Neutrophil (primary cell): Measurements from ENCODE around the gene TMEM132E.

Experiments used
- H3K27ac ChIP-seq: fragments of 200-600 bp; sonication (generic); 2 replicates; pipeline ENCODE4 v1.5.1; 2016; ENCODE audit warnings: mild to moderate bottlenecking, moderate library complexity
- H3K27me3 ChIP-seq: fragments of 200-600 bp; sonication (generic); 2 replicates; pipeline ENCODE4 v1.6.0; 2016; ENCODE audit warnings: mild to moderate bottlenecking
- H3K36me3 ChIP-seq: fragments of 200-600 bp; sonication (generic); 2 replicates; pipeline ENCODE4 v1.5.1; 2017
- H3K4me1 ChIP-seq, 2 experiments: fragments of 200-600 bp in 1 of 2; sonication (generic) in 1 of 2; 1 replicate in 1 of 2; 2 replicates in 1 of 2; pipeline versions ENCODE4 v1.5.1 to v1.6.1; 2013 to 2016; ENCODE audit warnings: low read depth in 1 of 2, low read length in 1 of 2, mild to moderate bottlenecking in 1 of 2, moderate library complexity in 1 of 2; ENCODE audit not compliant: control insufficient read depth in 1 of 2, insufficient read depth in 1 of 2
- H3K4me3 ChIP-seq, 2 experiments: fragments of 200-600 bp in 1 of 2; sonication (generic) in 1 of 2; 1 replicate in 1 of 2; 2 replicates in 1 of 2; pipeline ENCODE4 v1.5.1; 2013 to 2016; ENCODE audit warnings: low read depth in 1 of 2, low read length in 1 of 2, mild to moderate bottlenecking in 1 of 2, moderate library complexity in 1 of 2
- H3K9me3 ChIP-seq: fragments of 200-600 bp; sonication (generic); 2 replicates; pipeline ENCODE4 v1.5.1; 2016
- TF ChIP-seq, protein P1 (sequence below): fragments of 200-600 bp; sonication (generic); IDR thresholded peaks from 2 replicates; pipeline ENCODE4 v1.5.1; 2016; ENCODE audit warnings: antibody characterized with exemption

TMEM132E gene

DNA sequence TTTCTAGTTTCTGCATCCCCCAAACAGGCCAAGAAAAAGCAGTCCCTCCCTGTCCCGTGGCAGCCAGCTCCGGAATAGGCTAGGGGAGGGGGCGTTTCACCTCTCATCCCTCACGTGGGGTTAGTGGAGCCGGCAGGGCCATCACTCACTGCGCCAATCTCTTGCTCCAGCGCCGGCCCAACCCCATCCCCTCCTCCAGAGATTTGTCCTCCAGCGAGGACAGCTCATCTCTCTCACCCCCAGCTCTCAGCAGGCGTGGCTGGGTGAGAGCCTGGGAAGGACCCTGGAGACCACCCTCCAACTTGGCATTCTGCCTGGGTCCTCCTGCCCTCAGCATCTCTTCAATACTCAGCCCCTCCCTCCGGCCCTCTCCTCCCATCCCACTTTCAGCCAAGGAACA lies 74.1 kb downstream of the TMEM132E start:
- Histone ChIP-seq H3K27me3 (peaks cover 66% of the 10 kb centered on the region), H3K9me3 (no peaks in the 10 kb centered on the region), H3K36me3 (no peaks in the 10 kb centered on the region), H3K4me3 (no peak overlapping the region), H3K4me1 (no peaks in the 10 kb centered on the region), H3K27ac (no peak overlapping the region)
- TF ChIP-seq, protein P1, sequence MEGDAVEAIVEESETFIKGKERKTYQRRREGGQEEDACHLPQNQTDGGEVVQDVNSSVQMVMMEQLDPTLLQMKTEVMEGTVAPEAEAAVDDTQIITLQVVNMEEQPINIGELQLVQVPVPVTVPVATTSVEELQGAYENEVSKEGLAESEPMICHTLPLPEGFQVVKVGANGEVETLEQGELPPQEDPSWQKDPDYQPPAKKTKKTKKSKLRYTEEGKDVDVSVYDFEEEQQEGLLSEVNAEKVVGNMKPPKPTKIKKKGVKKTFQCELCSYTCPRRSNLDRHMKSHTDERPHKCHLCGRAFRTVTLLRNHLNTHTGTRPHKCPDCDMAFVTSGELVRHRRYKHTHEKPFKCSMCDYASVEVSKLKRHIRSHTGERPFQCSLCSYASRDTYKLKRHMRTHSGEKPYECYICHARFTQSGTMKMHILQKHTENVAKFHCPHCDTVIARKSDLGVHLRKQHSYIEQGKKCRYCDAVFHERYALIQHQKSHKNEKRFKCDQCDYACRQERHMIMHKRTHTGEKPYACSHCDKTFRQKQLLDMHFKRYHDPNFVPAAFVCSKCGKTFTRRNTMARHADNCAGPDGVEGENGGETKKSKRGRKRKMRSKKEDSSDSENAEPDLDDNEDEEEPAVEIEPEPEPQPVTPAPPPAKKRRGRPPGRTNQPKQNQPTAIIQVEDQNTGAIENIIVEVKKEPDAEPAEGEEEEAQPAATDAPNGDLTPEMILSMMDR: no peak

DNA sequence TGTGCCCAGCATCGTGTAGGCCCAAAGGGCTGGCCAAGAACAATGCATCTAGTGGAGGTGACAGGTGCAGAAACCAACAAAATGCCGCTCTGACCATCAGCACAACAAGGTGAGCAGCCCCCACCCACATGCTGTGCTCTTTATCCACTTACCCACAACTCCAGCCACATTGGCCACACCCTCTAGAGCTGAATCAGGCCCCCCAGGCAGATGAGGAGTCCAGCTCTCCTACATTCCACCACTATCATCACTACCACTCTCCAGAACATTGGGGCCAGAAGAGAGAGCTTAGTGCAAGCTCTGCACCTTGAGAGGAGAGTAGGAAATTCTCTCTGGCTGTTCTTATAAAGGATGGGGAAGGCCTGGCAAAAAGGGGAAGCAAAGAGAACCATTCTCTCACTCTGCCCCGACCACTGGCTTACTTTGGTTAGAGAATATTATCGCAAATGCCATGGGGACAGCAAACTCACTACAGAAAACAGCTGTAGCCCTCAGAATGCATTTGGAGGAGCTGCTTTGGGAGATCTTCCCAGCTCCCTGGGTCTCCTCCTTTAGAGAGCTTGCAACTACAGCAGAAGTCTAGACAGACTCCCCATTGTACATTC lies 75.0 kb downstream of the TMEM132E start:
- Histone ChIP-seq H3K9me3 (no peaks in the 10 kb centered on the region), H3K27ac (no peak overlapping the region), H3K4me1 (no peaks in the 10 kb centered on the region), H3K4me3 (no peak overlapping the region), H3K27me3 (peaks cover 66% of the 10 kb centered on the region), H3K36me3 (no peaks in the 10 kb centered on the region)
- TF ChIP-seq, protein P1: no peak

DNA sequence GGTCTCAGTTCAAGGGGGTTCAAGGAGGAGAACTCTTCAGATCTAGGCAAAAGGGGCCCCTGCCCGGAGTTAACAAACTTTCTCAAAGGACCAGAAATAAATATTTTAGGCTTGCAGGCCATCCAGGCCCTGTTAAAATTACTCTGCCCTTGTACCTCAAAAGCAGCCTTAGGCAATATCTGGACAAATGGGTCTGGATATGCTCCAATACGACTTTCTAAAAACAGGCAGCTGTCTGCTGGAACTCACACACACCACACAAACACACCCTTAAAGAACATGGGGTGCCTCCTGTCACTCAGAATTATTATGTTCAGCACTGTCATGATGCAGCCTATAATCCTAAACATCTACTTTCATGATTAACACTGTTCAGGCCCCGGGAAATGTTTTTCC lies 75.5 kb downstream of the TMEM132E start:
- Histone ChIP-seq H3K4me3 (no peak overlapping the region), H3K9me3 (no peaks in the 10 kb centered on the region), H3K27ac (no peak overlapping the region), H3K36me3 (no peaks in the 10 kb centered on the region), H3K4me1 (no peaks in the 10 kb centered on the region), H3K27me3 (peaks cover 70% of the 10 kb centered on the region)
- TF ChIP-seq, protein P1: no peak

DNA sequence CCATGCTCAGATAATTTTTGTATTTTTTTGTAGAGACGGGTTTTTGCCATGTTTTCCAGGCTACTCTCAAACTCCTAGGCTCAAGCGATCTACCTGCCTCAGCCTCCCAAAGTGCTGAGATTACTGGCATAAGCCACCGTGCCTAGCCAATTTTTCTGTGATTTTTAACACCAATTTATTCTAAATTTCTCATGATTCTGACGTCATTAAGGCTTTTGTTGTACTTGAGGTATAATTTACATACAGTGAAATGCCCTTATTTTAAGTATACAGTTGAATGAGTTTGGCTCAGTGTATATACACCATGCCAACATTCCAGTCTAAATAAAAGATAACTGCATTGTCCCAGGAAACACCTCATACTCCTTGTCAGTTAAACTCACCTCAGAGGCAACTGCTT lies 77.4 kb downstream of the TMEM132E start:
- TF ChIP-seq, protein P1: no peak
- no peak overlapping the region for H3K27ac ChIP-seq
- H3K4me1 ChIP-seq: no peaks in the 10 kb centered on the region

DNA sequence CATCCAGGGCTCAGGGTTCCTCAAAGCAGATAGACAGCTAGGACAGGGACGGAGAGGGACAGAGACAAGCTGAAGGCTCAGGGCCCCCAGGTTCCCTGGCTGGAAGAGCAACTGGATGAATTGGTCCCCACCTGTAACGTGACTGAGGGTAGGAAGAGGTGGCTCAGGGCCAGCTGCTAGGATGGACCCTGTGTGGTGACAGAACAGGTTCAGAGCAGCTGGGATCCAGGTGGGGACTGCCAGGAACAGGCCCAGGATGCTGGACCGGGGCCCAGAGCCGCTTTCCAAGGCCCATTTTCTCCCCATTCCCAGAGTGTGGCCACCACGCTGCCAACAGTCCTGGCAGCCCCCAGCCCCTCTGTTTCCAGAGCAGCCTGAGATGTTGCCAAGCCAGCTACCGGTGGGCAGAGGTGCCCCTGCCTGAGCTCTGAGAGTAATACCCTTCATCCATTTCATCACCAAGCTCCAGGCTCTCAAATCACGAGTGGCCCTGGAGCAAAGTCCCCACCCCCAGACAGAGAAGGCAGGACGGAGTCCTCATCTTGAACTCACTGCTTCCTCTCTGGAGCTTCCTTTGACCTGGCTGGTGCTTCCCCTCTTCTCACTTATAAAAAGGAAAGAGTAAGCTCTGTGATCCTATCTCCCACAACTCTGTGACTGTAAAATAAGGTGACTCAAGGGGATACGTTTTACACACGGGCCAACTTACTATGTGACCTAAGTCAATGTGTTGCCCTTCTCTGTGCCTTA lies 79.6 kb downstream of the TMEM132E start:
- Histone ChIP-seq H3K27me3 (peaks cover 38% of the 10 kb centered on the region), H3K9me3 (no peaks in the 10 kb centered on the region), H3K4me3 (no peak overlapping the region), H3K4me1 (peaks cover 0 to 1% of the 10 kb centered on the region in 2 experiments), H3K27ac (no peak overlapping the region), H3K36me3 (no peaks in the 10 kb centered on the region)
- TF ChIP-seq, protein P1: no peak

More for the DNA sequence above, 77.4 kb downstream of the TMEM132E start:
- Histone ChIP-seq H3K36me3 (no peaks in the 10 kb centered on the region), H3K27me3 (peaks cover 59% of the 10 kb centered on the region), H3K4me3 (no peak overlapping the region), H3K9me3 (no peaks in the 10 kb centered on the region)
